GM23338 (cell line): Measurements from ENCODE around the gene DGKK. TPM values are rescaled to one million over a fixed set of nuclear protein-coding genes. Genes with fewer than 3 reads are reported as not detected.

Experiments used
- ATAC-seq: fragments of 200-7000 bp; cut with Tn5 transposase; 3 replicates; pipeline ENCODE4 v1.9.1; 2020
- DNase-seq: peaks from one replicate; pipeline ENCODE4 v3.0.0-alpha.2; 2015; ENCODE audit warnings: low spot score
- H2AFZ ChIP-seq: fragments of 200-600 bp; sonication (generic); 2 replicates; pipeline ENCODE4 v1.8.0; 2016; ENCODE audit warnings: antibody characterized with exemption, mild to moderate bottlenecking, moderate library complexity
- H3F3A ChIP-seq: fragments of 200-600 bp; sonication (generic); replicated peaks from 2 replicates; pipeline ENCODE4 v1.8.0; 2017; ENCODE audit warnings: antibody characterized with exemption, mixed run types, low read depth
- H3K27ac ChIP-seq: fragments of 200-600 bp; sonication (generic); 2 replicates; pipeline ENCODE4 v1.6.1; 2016; ENCODE audit warnings: low read depth
- H3K27me3 ChIP-seq: fragments of 200-600 bp; sonication (generic); 2 replicates; pipeline ENCODE4 v1.8.0; 2016; ENCODE audit warnings: mild to moderate bottlenecking, mixed run types, moderate library complexity; ENCODE audit not compliant: insufficient read depth
- H3K36me3 ChIP-seq: fragments of 200-600 bp; sonication (generic); 2 replicates; pipeline ENCODE4 v1.8.0; 2016; ENCODE audit warnings: mild to moderate bottlenecking; ENCODE audit not compliant: insufficient read depth
- H3K4me1 ChIP-seq: fragments of 200-600 bp; sonication (generic); 2 replicates; pipeline ENCODE4 v1.8.0; 2016; ENCODE audit warnings: mild to moderate bottlenecking, moderate library complexity; ENCODE audit not compliant: insufficient read depth
- H3K4me2 ChIP-seq: fragments of 200-600 bp; sonication (generic); 2 replicates; pipeline ENCODE4 v1.7.1; 2017; ENCODE audit warnings: mixed run types
- H3K4me3 ChIP-seq: fragments of 200-600 bp; sonication (generic); 2 replicates; pipeline ENCODE4 v1.6.1; 2016; ENCODE audit warnings: mixed run types
- H3K79me2 ChIP-seq: fragments of 200-600 bp; sonication (generic); replicated peaks from 2 replicates; pipeline ENCODE4 v1.8.0; 2017; ENCODE audit warnings: mild to moderate bottlenecking; ENCODE audit not compliant: insufficient read depth
- H3K9me2 ChIP-seq: fragments of 200-600 bp; sonication (generic); 2 replicates; pipeline ENCODE4 v1.8.0; 2017; ENCODE audit not compliant: insufficient read depth
- H4K20me1 ChIP-seq: fragments of 200-600 bp; sonication (generic); replicated peaks from 2 replicates; pipeline ENCODE4 v1.8.0; 2017; ENCODE audit warnings: mild to moderate bottlenecking; ENCODE audit not compliant: insufficient read depth
- H3K27ac Mint-ChIP-seq: 2 replicates; pipeline ENCODE4 v1.8.0; 2020; ENCODE audit warnings: inconsistent platforms, mild to moderate bottlenecking, moderate library complexity, mixed read lengths
- H3K27me3 Mint-ChIP-seq: 3 replicates; pipeline ENCODE4 v1.8.0; 2022; ENCODE audit warnings: low read depth, mild to moderate bottlenecking, moderate library complexity, mixed read lengths, inconsistent platforms; ENCODE audit not compliant: insufficient read depth, poor library complexity
- H3K36me3 Mint-ChIP-seq: 3 replicates; pipeline ENCODE4 v1.8.0; 2021; ENCODE audit warnings: low read depth, mild to moderate bottlenecking, inconsistent platforms, moderate library complexity, mixed read lengths
- H3K4me1 Mint-ChIP-seq: 3 replicates; pipeline ENCODE4 v1.8.0; 2020; ENCODE audit warnings: mild to moderate bottlenecking, inconsistent platforms, mixed read lengths
- H3K4me3 Mint-ChIP-seq: 3 replicates; pipeline ENCODE4 v1.8.0; 2021; ENCODE audit warnings: moderate library complexity, mild to moderate bottlenecking, inconsistent platforms, mixed read lengths
- H3K9me3 Mint-ChIP-seq: 3 replicates; pipeline ENCODE4 v1.8.0; 2020; ENCODE audit warnings: moderate library complexity, mild to moderate bottlenecking, inconsistent platforms, mixed read lengths
- CREB1 ChIP-seq: fragments of 250-450 bp; sonication (Bioruptor Pico); IDR thresholded peaks from 2 replicates; pipeline ENCODE4 v1.5.0; 2020; ENCODE audit warnings: low read depth, mild to moderate bottlenecking, moderate library complexity
- CTCF ChIP-seq, 2 experiments: fragments of 200-600 bp in 1 of 2; sonication (generic) in 1 of 2; conservative IDR thresholded peaks; 2 replicates each; pipeline versions ENCODE4 v1.5.1 to v1.6.1; 2016 to 2017; ENCODE audit warnings: antibody characterized with exemption in 2 of 2, low read depth in 2 of 2, mild to moderate bottlenecking in 2 of 2, moderate library complexity in 1 of 2
- ETS1 ChIP-seq: IDR thresholded peaks from 2 replicates; pipeline ENCODE4 v1.6.1; 2016; ENCODE audit warnings: antibody characterized with exemption
- EZH2phosphoT487 ChIP-seq: fragments of 200-600 bp; sonication (generic); IDR thresholded peaks from one replicate; pipeline ENCODE4 v1.8.1; 2018; ENCODE audit warnings: antibody characterized with exemption; ENCODE audit not compliant: unreplicated experiment
- JUNB ChIP-seq: IDR thresholded peaks from one replicate; pipeline ENCODE4 v1.6.1; 2016; ENCODE audit warnings: antibody characterized with exemption; ENCODE audit not compliant: unreplicated experiment
- NANOG ChIP-seq: IDR thresholded peaks from 2 replicates; pipeline ENCODE4 v1.6.1; 2016; ENCODE audit warnings: antibody characterized with exemption, borderline replicate concordance
- POLR2AphosphoS5 ChIP-seq: IDR thresholded peaks from 2 replicates; pipeline ENCODE4 v1.6.1; 2016; ENCODE audit warnings: antibody characterized with exemption, low read depth
- STAT1 ChIP-seq: IDR thresholded peaks from one replicate; pipeline ENCODE4 v1.6.1; 2016; ENCODE audit warnings: antibody characterized with exemption; ENCODE audit not compliant: unreplicated experiment
- ZNF114 ChIP-seq: fragments of 250-450 bp; sonication (Bioruptor Pico); IDR thresholded peaks from 2 replicates; pipeline ENCODE4 v1.5.0; 2020; ENCODE audit warnings: mild to moderate bottlenecking, moderate library complexity
- ZNF331 ChIP-seq: fragments of 250-450 bp; sonication (Bioruptor Pico); IDR thresholded peaks from 2 replicates; pipeline ENCODE4 v1.5.0; 2020; ENCODE audit warnings: low read depth, mild to moderate bottlenecking, moderate library complexity
- ZNF462 ChIP-seq: fragments of 250-450 bp; sonication (Bioruptor Pico); IDR thresholded peaks from 2 replicates; pipeline ENCODE4 v1.5.0; 2020; ENCODE audit warnings: mild to moderate bottlenecking, moderate library complexity
- polyA plus RNA-seq: library from polyadenylated mRNA; unstranded; fragments of >200 nt; fragmentation: Nextera tagmentation; extraction: Ambion mirVana; gene quantifications from 2 replicates; pipeline ENCODE4 v1.2.1, GENCODE V29; 2016
- total RNA-seq: library from RNA; depleted of rRNA; stranded (reverse); fragments of >200 nt; shearing (Covaris generic); gene quantifications from 2 replicates; pipeline ENCODE4 v1.2.3, GENCODE V29; 2014

DGKK gene
- total and polyA plus RNA-seq, 2 experiments from 2014 or later, result 2.1 to 8.9 TPM

- no peak for ATAC-seq
- no peak for TF ChIP-seq ETS1
- no peak for TF ChIP-seq ZNF114 (CRISPR knock-in tag)
- no peak for TF ChIP-seq CTCF (conservative IDR thresholded peaks at IDR 0.05; ENCODE audit: low read depth in 2 of 2)
- TF ChIP-seq STAT1, result no peak
- TF ChIP-seq NANOG, result no peak
- TF ChIP-seq ZNF331 (CRISPR knock-in tag), result no peak
These were observed 25.0 kb upstream of the DGKK start for GRCh38 chrX:50495616-50496015.

GRCh38 chrX:50492720-50493119 lies 22.1 kb upstream of the DGKK start:
- H3K27me3 ChIP-seq, result no peaks in the 10 kb centered on the region
- Mint-ChIP-seq H3K4me1 (no peaks in the 10 kb centered on the region; the same call in 2 of the 3 replicates), H3K36me3 (no peaks in the 10 kb centered on the region), H3K27me3 (peaks cover 3% of the 10 kb centered on the region), H3K9me3 (no peaks in the 10 kb centered on the region; the same call in 2 of the 3 replicates), H3K27ac (no peak overlapping the region), H3K4me3 (no peak overlapping the region)
- H3K4me2 ChIP-seq, result no peak overlapping the region
- no peaks in the 10 kb centered on the region for H3K9me2 ChIP-seq
- no peaks in the 10 kb centered on the region for H4K20me1 ChIP-seq
- H3K36me3 ChIP-seq, result no peaks in the 10 kb centered on the region
- H3F3A ChIP-seq, result no peaks in the 10 kb centered on the region
- no peaks in the 10 kb centered on the region for H3K79me2 ChIP-seq
- no peak overlapping the region for H3K4me3 ChIP-seq
- no peak for ATAC-seq
- DNase-seq, result no peak
- no peak overlapping the region for H2AFZ ChIP-seq
- no peak overlapping the region for H3K27ac ChIP-seq
- H3K4me1 ChIP-seq, result no peaks in the 10 kb centered on the region
- no peak for TF ChIP-seq POLR2AphosphoS5
- TF ChIP-seq ZNF114 (CRISPR knock-in tag), result no peak
- no peak for TF ChIP-seq CREB1 (CRISPR knock-in tag)
- TF ChIP-seq CTCF (conservative IDR thresholded peaks at IDR 0.05; ENCODE audit: low read depth in 2 of 2), result no peak
- no peak for TF ChIP-seq ZNF331 (CRISPR knock-in tag)
- no peak for TF ChIP-seq NANOG
- TF ChIP-seq STAT1, result no peak
- TF ChIP-seq ZNF462 (CRISPR knock-in tag), result no peak
- no peak for TF ChIP-seq JUNB
- TF ChIP-seq EZH2phosphoT487, result no peak

More at GRCh38 chrX:50495616-50496015, 25.0 kb upstream of the DGKK start:
- H3K36me3 Mint-ChIP-seq, result no peaks in the 10 kb centered on the region
- Histone ChIP-seq H3K4me1 (peaks cover 4% of the 10 kb centered on the region), H3K9me2 (no peaks in the 10 kb centered on the region), H3F3A (no peaks in the 10 kb centered on the region), H3K79me2 (no peaks in the 10 kb centered on the region), H3K27me3 (no peaks in the 10 kb centered on the region), H3K36me3 (no peaks in the 10 kb centered on the region), H3K27ac (no peak overlapping the region), H3K4me2 (no peak overlapping the region), H4K20me1 (no peaks in the 10 kb centered on the region), H2AFZ (no peak overlapping the region), H3K4me3 (no peak overlapping the region)
- no peak overlapping the region for H3K27ac Mint-ChIP-seq
- no peaks in the 10 kb centered on the region for H3K9me3 Mint-ChIP-seq
- peaks cover 8% of the 10 kb centered on the region; the same call in 2 of the 3 replicates for H3K4me1 Mint-ChIP-seq
- no peak for DNase-seq
- peaks cover 5% of the 10 kb centered on the region for H3K27me3 Mint-ChIP-seq
- no peak overlapping the region for H3K4me3 Mint-ChIP-seq
